ENCODE data around the gene OTULIN.

DNA sequence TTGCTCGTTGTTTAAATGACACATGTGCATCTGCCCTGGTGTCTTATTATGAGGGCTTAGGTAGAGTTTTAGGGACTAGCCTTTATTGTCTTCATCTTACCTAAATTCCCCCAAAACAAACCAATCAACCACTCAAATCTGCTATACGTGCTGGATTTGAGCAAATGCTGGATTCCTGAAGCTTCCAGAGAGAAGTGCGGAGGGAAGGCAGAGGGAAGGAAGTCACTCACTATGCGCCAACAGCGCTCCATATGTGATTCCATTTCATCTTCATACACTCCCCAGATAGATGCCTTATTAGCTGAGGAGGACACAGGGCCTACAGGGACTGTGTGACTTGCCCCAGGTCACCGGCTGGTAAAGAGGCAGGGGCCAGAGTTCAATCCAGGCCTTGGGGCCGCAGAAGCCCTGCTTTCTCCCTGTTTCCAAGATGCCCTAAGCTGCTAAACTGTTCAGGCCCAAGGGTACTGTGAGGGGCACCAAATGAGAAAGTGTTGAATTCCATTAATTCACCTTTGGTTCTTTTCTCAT is 63.5 kb downstream of the OTULIN start:
- TF ChIP-seq, protein P1, sequence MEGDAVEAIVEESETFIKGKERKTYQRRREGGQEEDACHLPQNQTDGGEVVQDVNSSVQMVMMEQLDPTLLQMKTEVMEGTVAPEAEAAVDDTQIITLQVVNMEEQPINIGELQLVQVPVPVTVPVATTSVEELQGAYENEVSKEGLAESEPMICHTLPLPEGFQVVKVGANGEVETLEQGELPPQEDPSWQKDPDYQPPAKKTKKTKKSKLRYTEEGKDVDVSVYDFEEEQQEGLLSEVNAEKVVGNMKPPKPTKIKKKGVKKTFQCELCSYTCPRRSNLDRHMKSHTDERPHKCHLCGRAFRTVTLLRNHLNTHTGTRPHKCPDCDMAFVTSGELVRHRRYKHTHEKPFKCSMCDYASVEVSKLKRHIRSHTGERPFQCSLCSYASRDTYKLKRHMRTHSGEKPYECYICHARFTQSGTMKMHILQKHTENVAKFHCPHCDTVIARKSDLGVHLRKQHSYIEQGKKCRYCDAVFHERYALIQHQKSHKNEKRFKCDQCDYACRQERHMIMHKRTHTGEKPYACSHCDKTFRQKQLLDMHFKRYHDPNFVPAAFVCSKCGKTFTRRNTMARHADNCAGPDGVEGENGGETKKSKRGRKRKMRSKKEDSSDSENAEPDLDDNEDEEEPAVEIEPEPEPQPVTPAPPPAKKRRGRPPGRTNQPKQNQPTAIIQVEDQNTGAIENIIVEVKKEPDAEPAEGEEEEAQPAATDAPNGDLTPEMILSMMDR (IDR thresholded peaks at IDR 0.05; ENCODE audit: low read depth, low read length): no peak
- no peak for TF ChIP-seq EZH2phosphoT487 (IDR thresholded peaks at IDR 0.05; ENCODE audit: low read depth)

Measured in OCI-LY3 (cell line).